COLO668 (cell line): Measurements from ENCODE around the gene IL1R1.

ENCODE experiments used
- DNase-seq: peaks from one replicate; lab custom pipeline; 2025; ENCODE audit not compliant: unreplicated experiment; lab: John Stamatoyannopoulos, UW

Gene IL1R1

DNA sequence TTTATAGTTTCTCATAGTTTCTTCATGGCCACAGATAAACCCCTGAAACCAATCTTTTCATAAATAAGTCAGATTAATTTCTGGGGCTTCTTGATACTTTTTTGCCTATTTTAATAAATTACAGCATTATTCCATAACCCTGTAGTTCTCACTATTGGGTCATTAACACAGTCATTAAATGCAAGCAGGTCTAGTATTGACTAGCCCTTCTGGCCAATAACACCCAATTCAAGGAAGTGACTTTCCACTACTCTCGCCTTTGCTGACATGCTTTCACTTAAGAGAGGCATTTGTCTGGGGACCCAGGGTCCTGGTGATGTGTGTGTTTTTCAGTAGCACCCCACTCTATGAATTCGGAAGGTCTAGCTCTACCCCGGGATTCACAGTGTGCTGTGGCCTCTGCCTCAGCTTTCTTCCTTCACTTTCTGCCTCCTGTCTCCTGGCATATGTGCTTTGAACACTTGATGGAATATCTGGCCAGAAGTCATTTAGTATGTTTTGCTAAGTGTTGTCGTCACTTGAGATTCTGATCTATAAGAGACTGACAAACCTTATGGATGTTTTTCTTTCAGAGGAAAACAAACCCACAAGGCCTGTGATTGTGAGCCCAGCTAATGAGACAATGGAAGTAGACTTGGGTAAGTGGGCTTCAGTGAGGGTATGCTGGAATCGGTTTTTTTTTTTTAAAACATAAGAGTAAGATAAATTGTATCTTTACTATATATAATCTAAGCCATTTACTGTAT lies 25.7 kb downstream of the IL1R1 start:
- DNase-seq, result no peak

- no peak for DNase-seq
These were observed 29.4 kb downstream of the IL1R1 start for GRCh38 chr2:102171946-102172345.

DNA sequence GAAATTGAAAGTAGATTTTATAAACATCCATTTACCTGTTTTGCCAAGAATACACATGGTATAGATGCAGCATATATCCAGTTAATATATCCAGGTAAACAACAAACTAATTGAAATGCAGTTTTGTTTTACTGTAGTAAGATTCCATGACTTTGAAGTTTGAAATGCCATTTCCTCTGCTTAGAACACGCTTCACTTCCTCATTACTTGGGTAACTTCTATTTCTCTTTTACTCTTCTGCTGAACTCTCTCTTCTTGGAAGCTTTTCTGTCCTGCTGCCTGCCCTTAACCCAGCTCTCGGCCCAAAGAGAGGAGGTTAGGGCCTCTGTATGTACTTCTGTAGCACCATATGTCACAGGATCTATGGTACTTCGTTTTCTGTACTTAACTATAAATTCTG lies 30.2 kb downstream of the IL1R1 start:
- no peak for DNase-seq

DNA sequence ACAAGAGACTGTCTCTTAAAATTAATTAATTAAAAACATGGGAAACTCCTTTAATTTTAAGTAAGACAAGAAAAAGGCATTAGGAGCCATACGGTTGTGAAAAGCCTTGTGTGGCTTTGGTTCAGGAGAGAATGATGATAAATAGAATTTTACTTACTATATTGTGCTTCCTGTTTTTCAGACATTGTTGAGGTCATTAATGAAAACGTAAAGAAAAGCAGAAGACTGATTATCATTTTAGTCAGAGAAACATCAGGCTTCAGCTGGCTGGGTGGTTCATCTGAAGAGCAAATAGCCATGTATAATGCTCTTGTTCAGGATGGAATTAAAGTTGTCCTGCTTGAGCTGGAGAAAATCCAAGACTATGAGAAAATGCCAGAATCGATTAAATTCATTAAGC lies 33.6 kb downstream of the IL1R1 start:
- no peak for DNase-seq

DNA sequence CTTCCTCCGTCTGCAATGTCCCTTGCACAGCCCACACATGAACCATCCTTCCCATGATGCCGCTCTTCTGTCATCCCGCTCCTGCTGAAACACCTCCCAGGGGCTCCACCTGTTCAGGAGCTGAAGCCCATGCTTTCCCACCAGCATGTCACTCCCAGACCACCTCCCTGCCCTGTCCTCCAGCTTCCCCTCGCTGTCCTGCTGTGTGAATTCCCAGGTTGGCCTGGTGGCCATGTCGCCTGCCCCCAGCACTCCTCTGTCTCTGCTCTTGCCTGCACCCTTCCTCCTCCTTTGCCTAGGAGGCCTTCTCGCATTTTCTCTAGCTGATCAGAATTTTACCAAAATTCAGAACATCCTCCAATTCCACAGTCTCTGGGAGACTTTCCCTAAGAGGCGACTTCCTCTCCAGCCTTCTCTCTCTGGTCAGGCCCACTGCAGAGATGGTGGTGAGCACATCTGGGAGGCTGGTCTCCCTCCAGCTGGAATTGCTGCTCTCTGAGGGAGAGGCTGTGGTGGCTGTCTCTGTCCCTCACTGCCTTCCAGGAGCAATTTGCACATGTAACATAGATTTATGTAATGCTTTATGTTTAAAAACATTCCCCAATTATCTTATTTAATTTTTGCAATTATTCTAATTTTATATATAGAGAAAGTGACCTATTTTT lies 35.4 kb downstream of the IL1R1 start:
- no peak for DNase-seq

DNA sequence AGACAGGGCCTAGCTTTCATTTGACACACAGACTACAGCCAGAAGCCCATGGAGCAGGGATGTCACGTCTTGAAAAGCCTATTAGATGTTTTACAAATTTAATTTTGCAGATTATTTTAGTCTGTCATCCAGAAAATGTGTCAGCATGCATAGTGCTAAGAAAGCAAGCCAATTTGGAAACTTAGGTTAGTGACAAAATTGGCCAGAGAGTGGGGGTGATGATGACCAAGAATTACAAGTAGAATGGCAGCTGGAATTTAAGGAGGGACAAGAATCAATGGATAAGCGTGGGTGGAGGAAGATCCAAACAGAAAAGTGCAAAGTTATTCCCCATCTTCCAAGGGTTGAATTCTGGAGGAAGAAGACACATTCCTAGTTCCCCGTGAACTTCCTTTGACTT lies 36.5 kb downstream of the IL1R1 start:
- DNase-seq, result no peak

DNA sequence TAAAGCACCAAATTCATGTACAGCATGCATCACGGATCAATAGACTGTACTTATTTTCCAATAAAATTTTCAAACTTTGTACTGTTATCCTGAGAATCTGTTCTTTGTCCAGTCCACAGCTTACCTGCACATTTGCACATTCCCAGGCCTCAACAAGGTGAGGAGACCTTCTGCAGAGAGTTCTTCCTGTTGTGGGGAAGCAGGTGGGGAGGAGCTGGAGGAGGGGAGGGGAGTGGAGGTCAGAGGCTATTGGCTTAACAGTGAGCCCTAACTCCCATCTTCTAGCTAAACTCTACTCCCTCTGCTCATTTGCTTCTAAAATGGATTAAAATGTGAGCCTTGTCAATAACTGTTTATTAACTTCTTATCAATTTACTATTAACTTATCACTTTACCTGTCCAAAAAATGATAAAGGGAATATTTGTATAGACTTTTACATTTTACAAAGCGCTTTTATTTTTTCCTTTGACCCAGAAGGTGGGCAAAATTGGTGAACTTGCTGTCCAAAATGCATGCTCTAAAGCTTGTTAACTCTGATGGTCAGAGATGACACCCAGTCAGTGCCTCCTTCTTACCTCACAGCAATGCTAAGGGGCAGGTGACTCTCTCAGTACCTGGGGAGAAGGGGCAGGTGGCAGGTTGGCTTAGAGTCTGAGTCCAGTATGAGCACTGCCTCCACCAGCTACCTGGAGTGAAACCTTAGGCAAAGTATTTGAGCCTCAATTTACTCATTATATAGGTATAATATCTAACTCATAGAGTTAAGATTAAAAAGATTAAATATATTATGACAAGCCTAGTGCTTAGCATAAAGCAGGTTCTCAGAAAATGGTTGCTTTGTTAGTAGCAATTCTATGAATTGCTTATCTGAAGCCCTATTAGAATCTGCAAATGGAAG lies 37.5 kb downstream of the IL1R1 start:
- no peak for DNase-seq

DNA sequence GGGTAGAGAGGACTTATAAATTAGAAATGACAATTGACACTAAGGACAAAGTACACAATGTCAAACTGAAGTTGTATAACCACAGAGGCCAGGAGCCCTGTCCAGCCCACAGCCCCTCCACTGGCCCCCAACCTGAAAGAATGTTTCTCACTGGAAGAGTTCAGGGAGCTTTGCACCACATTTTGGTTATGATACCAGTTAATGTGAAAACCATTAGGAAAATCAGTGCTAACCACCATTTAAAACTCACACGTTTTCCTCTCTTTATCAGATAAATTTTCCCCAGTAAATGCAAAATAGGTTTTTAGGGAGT lies 38.1 kb downstream of the IL1R1 start:
- DNase-seq, result no peak

DNA sequence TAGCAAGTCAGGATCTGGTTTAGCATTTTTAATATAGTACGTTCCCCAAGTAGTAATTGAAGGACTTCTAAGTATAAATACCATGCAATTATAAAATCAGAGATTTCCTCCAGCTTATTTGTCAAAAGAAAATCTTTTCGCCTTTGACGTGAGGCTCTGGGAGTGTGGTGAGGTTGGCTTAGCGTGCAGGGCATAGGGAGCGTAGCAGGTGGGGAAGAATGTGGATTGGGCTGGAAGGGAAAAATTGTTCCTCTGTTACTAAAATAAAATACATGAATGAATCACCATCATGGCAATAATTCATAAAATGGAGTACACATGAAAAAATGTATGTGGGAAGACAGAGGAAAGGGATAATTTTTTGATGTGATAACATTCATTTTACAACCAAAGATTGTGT lies 38.8 kb downstream of the IL1R1 start:
- DNase-seq, result no peak

GRCh38 chr2:102181919-102182635 lies 39.5 kb downstream of the IL1R1 start:
- no peak for DNase-seq

DNA sequence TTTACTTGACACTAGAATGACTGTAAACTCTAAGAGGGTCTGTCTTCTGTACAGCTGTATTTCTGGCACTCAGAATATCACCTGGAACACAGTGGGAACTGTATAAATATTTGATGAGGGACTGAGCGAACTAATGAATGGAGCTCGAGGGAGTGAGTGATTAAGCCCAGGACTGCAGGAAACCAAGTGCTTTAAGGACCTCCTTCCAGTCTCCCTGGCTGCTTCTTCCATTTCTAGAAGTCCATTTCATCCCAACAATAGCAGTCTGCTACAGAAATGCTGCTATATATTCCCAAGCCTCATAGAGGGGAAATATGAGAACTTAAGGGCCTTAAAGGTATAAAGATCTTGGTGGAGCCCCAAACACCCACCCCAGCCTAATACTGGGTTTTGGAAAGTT lies 41.5 kb downstream of the IL1R1 start:
- DNase-seq, result no peak

- DNase-seq, result no peak
These were observed 42.0 kb downstream of the IL1R1 start for GRCh38 chr2:102184568-102184967.

GRCh38 chr2:102185347-102185746 lies 42.8 kb downstream of the IL1R1 start:
- no peak for DNase-seq

GRCh38 chr2:102186791-102187495 lies 44.4 kb downstream of the IL1R1 start, which contains the start of gene IL1RL2:
IL1RL2 (plus strand) TSS chr2:102187023; CDS start chr2:102187868, 845 bp downstream.
- DNase-seq, result no peak

- peak; percentile 28 for DNase-seq
These were observed 45.1 kb downstream of the IL1R1 start for GRCh38 chr2:102187496-102188150.

DNA sequence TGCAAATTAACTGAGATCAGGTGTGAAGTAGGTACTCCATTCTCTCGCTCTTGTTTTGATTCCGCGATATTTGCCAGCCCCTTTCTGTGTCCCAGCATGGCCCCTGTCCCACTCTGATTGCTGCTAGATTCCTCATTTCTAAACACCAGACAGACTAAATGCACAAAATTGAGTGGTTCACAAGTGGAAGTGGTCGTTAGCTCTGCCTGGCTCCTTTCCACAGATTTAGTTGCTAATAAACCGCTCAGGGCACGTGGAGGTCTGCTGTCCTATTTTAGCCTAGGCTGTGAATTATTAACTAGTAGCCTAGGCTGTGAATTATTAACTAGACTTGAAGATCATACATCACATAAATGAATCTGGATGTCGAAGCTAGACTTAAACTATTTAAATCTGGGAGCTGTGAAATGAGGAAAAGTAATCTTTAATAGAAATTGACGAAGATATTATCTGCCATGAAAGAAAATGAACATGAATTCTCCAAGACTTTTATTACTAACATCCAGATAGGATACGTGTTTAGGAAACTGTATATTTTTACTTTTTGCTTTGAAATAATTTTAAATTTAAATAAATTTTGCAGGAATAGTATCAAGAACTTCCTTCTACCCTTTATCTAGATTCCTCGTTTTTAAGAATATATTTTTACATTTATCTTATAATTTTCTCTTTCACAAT lies 48.0 kb downstream of the IL1R1 start:
- DNase-seq, result peak; percentile 45

DNA sequence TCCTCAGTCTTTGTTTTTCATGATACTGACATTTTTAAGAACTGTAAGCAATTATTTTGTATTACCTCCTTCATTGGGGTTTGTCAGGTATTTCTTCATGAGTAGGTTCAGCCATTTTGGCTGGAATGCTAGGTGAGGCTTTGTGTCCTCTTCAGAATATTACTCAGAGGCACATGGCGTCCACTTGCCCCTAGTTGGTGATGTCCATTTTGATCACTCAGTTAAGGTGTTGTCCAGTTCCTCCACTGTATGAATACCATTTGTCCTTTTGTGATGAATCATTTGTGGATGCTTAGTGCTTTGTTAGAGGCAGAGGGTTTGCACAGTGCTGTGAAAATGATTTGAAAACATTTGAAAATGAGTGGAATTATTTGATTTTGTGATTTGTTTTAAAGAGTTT lies 49.0 kb downstream of the IL1R1 start:
- no peak for DNase-seq

DNA sequence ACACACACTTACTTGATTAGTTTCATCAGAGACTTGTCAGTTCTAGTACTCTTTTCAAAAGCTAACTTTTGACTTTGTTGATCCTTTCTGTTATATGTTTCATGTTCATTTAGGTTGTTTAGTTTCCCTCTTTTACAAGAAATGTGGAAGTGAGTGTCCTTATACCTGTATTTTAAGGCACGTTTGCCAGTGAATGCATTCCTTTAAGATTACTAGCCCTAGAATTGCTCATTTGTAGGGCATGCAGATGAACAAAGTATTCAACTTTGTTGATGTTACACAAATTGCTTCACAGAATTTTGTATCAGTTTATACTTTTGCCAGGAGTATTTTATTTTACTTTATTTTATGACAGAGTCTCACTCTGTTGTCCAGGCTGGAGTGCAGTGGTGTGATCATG lies 50.5 kb downstream of the IL1R1 start:
- no peak for DNase-seq

DNA sequence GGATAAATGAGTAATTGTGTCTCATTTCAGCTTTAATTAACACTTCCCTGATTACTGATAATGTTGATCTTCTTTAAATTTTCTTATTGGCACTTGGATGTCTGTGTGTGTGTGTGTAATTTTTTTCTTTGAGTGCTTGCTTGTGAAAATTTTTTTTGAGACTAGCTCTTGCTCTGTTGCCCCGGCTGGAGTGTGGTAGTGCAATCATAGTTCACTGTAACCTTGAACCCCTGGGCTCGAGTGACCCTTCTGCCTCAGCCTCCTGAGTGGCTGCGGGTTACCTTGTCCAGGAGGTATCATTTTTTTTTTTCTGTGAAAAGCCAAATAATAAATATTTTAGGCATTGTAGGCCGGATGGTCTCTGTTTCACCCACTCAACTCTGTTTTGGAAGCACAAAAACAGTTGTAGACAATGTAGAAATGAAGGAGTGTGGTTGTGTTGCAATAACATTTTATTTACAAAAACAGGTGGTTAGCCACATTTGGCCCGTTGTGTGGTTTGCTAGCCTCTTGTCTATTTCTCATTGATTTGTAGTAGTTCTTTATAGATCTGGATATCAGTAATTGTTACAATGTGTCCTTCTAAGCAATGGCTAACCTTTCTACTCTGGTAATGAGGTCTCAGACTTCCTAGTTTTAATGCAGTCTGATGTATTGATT lies 52.2 kb downstream of the IL1R1 start:
- no peak for DNase-seq
